HCT116 (cell line): ENCODE measurements around the gene DCAF6.

Experiments
- CTCF ChIP-seq, 3 experiments: fragments of 200-600 bp in 1 of 3; sonication (generic) in 1 of 3; IDR thresholded peaks in 2 of 3; conservative IDR thresholded peaks in 1 of 3; 2 replicates each; pipeline ENCODE4 v1.5.1; 2012 to 2017; ENCODE audit warnings: low read depth in 2 of 3, low read length in 2 of 3, antibody characterized with exemption in 1 of 3, borderline replicate concordance in 1 of 3, control low read depth in 1 of 3, mild to moderate bottlenecking in 1 of 3, mixed read lengths in 1 of 3, mixed run types in 1 of 3, moderate library complexity in 1 of 3; ENCODE audit not compliant: insufficient read depth in 1 of 3
- EZH2 ChIP-seq: fragments of 200-600 bp; sonication (generic); IDR thresholded peaks from 2 replicates; pipeline ENCODE4 v1.6.1; 2017; ENCODE audit warnings: antibody characterized with exemption, mixed run types
- POLR2A ChIP-seq: IDR thresholded peaks from 2 replicates; pipeline ENCODE4 v1.7.0; 2011; ENCODE audit warnings: borderline replicate concordance; ENCODE audit not compliant: insufficient read depth, insufficient read length; ENCODE audit errors: extremely low read depth
- POLR2AphosphoS5 ChIP-seq: IDR thresholded peaks from 2 replicates; pipeline ENCODE4 v1.6.1; 2011; ENCODE audit warnings: mild to moderate bottlenecking, low read depth, low read length, moderate library complexity
- TF ChIP-seq, protein P1 (sequence below): IDR thresholded peaks from 2 replicates; pipeline ENCODE4 v1.6.1; 2012; ENCODE audit warnings: low read depth

- TF ChIP-seq CTCF (IDR thresholded peaks at IDR 0.05 in 2 of 3, conservative IDR thresholded peaks at IDR 0.05 in 1 of 3; ENCODE audit: borderline replicate concordance in 1 of 3, insufficient read depth in 1 of 3, low read depth in 2 of 3, low read length in 2 of 3) (no peak), POLR2A (no peak), POLR2AphosphoS5 (no peak), EZH2 (no peak)
- TF ChIP-seq, protein P1, sequence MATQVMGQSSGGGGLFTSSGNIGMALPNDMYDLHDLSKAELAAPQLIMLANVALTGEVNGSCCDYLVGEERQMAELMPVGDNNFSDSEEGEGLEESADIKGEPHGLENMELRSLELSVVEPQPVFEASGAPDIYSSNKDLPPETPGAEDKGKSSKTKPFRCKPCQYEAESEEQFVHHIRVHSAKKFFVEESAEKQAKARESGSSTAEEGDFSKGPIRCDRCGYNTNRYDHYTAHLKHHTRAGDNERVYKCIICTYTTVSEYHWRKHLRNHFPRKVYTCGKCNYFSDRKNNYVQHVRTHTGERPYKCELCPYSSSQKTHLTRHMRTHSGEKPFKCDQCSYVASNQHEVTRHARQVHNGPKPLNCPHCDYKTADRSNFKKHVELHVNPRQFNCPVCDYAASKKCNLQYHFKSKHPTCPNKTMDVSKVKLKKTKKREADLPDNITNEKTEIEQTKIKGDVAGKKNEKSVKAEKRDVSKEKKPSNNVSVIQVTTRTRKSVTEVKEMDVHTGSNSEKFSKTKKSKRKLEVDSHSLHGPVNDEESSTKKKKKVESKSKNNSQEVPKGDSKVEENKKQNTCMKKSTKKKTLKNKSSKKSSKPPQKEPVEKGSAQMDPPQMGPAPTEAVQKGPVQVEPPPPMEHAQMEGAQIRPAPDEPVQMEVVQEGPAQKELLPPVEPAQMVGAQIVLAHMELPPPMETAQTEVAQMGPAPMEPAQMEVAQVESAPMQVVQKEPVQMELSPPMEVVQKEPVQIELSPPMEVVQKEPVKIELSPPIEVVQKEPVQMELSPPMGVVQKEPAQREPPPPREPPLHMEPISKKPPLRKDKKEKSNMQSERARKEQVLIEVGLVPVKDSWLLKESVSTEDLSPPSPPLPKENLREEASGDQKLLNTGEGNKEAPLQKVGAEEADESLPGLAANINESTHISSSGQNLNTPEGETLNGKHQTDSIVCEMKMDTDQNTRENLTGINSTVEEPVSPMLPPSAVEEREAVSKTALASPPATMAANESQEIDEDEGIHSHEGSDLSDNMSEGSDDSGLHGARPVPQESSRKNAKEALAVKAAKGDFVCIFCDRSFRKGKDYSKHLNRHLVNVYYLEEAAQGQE = no peak
These were observed 151.2 kb downstream of the DCAF6 start for GRCh38 chr1:168087696-168088095.
